K562 (cell line): ENCODE measurements around the gene HOXB4. TPM values are rescaled to one million over a fixed set of nuclear protein-coding genes. Genes with fewer than 3 reads are reported as not detected.

Source experiments
- COPS2 ChIP-seq: fragments of 450-650 bp; conservative IDR thresholded peaks from 2 replicates; pipeline ENCODE4 v1.6.1; 2016; ENCODE audit warnings: mild to moderate bottlenecking, moderate library complexity
- HSF4 ChIP-seq: fragments of 250-450 bp; sonication (Bioruptor Pico); IDR thresholded peaks from 2 replicates; pipeline ENCODE4 v2.1.2; 2022; ENCODE audit warnings: mild to moderate bottlenecking, moderate library complexity, borderline replicate concordance
- NBN ChIP-seq: fragments of 450-650 bp; IDR thresholded peaks from 2 replicates; pipeline ENCODE4 v1.6.1; 2016; ENCODE audit warnings: low read depth, mild to moderate bottlenecking
- NFRKB ChIP-seq: fragments of 450-650 bp; IDR thresholded peaks from 2 replicates; pipeline ENCODE4 v1.6.1; 2016; ENCODE audit warnings: low read depth
- POLR2AphosphoS5 ChIP-seq: IDR thresholded peaks from 2 replicates; pipeline ENCODE4 v1.6.1; 2011; ENCODE audit warnings: mild to moderate bottlenecking, low read depth, low read length, moderate library complexity; ENCODE audit not compliant: control insufficient read depth, insufficient read depth
- POLR2B ChIP-seq: fragments of 450-650 bp; IDR thresholded peaks from 2 replicates; pipeline ENCODE4 v1.6.1; 2018; ENCODE audit warnings: low read depth; ENCODE audit not compliant: partially characterized antibody
- POLR2G ChIP-seq: fragments of 200-400 bp; formaldehyde crosslinking; IDR thresholded peaks from 2 replicates; pipeline ENCODE4 v1.6.1; 2017; ENCODE audit warnings: low read depth, mild to moderate bottlenecking, antibody characterized with exemption, low read length, moderate library complexity
- TBP ChIP-seq: optimal IDR thresholded peaks from 2 replicates; pipeline ENCODE3; 2011; ENCODE audit warnings: low read depth, low read length, improper control_type of control experiment
- ZNF175 ChIP-seq: fragments of 200-800 bp; sonication (Bioruptor generic); IDR thresholded peaks from 2 replicates; pipeline ENCODE4 v1.6.1; 2016; ENCODE audit warnings: low read depth, mild to moderate bottlenecking, missing genetic modification characterization, missing compliant biosample characterization
- ZNF778 ChIP-seq: fragments of 450-650 bp; formaldehyde crosslinking; IDR thresholded peaks from 2 replicates; pipeline ENCODE4 v1.4.0; 2020; ENCODE audit warnings: mild to moderate bottlenecking, moderate library complexity
- polyA plus RNA-seq, 8 experiments: library from polyadenylated mRNA; depleted of rRNA in 4 of 8; stranded (reverse) in 5 of 8; unstranded in 3 of 8; fragments of >200 nt; fragmentation: Nextera tagmentation in 2 of 8; fragmentation: Illumina TruSeq in 1 of 8; extraction: Ambion mirVana in 2 of 8; extraction: Trizol in 1 of 8; gene quantifications; 2 replicates each; pipeline versions ENCODE4 v1.2.1 to v1.2.3, GENCODE V29; 2011 to 2014; ENCODE audit warnings: inconsistent platforms in 1 of 8, missing spikeins in 1 of 8
- total RNA-seq, 7 experiments: library from RNA; depleted of rRNA in 6 of 7; stranded (reverse); fragments of >200 nt in 6 of 7; fragmentation: Illumina TruSeq in 2 of 7; extraction: Trizol in 2 of 7; gene quantifications; 2 replicates each; pipeline versions ENCODE4 v1.2.1 to v1.2.3, GENCODE V29; 2011 to 2021; ENCODE audit warnings: low replicate concordance in 1 of 7
- TF ChIP-seq, protein P1 (sequence below): fragments of 450-650 bp; IDR thresholded peaks from 2 replicates; pipeline ENCODE4 v1.6.1; 2017; ENCODE audit warnings: antibody characterized with exemption, mild to moderate bottlenecking
- TF ChIP-seq, protein P2 (sequence below), 2 experiments: IDR thresholded peaks; 2 replicates each; pipeline ENCODE4 v1.6.1; 2012; ENCODE audit warnings: improper control_type of control experiment in 2 of 2, low read depth in 2 of 2, low read length in 2 of 2, borderline replicate concordance in 1 of 2
- TF ChIP-seq, protein P3 (sequence below): fragments of 450-650 bp; IDR thresholded peaks from 2 replicates; pipeline ENCODE4 v1.6.1; 2016; ENCODE audit warnings: missing biosample characterization, missing genetic modification characterization
- TF ChIP-seq, protein P4 (sequence below): fragments of 450-650 bp; formaldehyde crosslinking; IDR thresholded peaks from 2 replicates; pipeline ENCODE4 v1.4.0; 2020; ENCODE audit warnings: mild to moderate bottlenecking, moderate library complexity
- TF ChIP-seq, protein P5 (sequence below): fragments of 450-650 bp; IDR thresholded peaks from 2 replicates; pipeline ENCODE4 v1.6.1; 2014; ENCODE audit warnings: low read depth, mild to moderate bottlenecking, moderate library complexity, borderline replicate concordance

Gene HOXB4
- total and polyA plus RNA-seq, 9 of the 15 experiments (the other 6 are each of a cell fraction or from before 2014, with no cell fraction given), result 1.6 to 34.9 (median 14.9) TPM

DNA sequence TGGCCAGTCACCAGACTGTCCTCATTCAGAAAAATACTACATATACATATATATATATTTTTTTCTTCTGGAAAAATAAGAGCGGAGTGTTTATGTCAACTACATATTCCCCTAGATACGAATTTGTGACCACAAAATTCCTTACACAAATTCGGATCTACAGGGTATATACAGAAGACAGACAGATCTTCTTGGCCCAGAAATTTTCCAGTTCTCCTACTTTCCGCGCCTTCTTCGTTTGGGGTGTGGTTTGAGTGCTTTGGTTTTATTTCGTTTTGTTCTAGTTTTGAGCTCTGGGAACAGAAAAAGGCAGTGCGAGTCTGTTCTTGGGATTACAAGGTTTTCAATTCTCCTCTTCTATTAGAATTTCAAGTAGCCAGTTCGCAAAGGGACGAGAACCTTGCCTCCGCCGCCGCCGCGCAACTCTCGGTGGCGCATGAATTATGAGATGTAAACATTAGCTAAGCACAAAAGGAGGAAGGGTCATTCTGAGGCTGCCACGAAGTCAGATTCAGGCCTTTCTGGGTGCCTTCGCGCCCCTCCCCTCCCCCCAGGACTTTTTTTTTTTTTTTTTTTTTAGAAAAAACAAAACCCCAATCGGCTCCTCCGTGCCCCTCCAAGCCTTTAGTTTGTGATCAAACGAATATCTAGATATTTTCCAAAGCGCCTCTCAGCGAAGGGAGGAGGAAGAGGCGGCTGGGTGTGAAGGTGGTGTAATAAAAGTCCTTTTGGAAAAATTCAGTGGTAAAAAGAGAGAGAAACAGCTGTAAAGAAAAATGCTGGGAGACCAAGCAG lies 1.8 kb upstream of the HOXB4 start (continued):
- TF ChIP-seq, protein P1, sequence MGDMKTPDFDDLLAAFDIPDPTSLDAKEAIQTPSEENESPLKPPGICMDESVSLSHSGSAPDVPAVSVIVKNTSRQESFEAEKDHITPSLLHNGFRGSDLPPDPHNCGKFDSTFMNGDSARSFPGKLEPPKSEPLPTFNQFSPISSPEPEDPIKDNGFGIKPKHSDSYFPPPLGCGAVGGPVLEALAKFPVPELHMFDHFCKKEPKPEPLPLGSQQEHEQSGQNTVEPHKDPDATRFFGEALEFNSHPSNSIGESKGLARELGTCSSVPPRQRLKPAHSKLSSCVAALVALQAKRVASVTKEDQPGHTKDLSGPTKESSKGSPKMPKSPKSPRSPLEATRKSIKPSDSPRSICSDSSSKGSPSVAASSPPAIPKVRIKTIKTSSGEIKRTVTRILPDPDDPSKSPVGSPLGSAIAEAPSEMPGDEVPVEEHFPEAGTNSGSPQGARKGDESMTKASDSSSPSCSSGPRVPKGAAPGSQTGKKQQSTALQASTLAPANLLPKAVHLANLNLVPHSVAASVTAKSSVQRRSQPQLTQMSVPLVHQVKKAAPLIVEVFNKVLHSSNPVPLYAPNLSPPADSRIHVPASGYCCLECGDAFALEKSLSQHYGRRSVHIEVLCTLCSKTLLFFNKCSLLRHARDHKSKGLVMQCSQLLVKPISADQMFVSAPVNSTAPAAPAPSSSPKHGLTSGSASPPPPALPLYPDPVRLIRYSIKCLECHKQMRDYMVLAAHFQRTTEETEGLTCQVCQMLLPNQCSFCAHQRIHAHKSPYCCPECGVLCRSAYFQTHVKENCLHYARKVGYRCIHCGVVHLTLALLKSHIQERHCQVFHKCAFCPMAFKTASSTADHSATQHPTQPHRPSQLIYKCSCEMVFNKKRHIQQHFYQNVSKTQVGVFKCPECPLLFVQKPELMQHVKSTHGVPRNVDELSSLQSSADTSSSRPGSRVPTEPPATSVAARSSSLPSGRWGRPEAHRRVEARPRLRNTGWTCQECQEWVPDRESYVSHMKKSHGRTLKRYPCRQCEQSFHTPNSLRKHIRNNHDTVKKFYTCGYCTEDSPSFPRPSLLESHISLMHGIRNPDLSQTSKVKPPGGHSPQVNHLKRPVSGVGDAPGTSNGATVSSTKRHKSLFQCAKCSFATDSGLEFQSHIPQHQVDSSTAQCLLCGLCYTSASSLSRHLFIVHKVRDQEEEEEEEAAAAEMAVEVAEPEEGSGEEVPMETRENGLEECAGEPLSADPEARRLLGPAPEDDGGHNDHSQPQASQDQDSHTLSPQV, result peak; percentile 28
- no peak for TF ChIP-seq COPS2
- peak; percentile 56 for TF ChIP-seq POLR2G
- TF ChIP-seq ZNF175 (CRISPR knock-in tag), result no peak
- TF ChIP-seq TBP, result peak; percentile 52
- TF ChIP-seq POLR2B, result peak; percentile 47
- TF ChIP-seq, protein P2, sequence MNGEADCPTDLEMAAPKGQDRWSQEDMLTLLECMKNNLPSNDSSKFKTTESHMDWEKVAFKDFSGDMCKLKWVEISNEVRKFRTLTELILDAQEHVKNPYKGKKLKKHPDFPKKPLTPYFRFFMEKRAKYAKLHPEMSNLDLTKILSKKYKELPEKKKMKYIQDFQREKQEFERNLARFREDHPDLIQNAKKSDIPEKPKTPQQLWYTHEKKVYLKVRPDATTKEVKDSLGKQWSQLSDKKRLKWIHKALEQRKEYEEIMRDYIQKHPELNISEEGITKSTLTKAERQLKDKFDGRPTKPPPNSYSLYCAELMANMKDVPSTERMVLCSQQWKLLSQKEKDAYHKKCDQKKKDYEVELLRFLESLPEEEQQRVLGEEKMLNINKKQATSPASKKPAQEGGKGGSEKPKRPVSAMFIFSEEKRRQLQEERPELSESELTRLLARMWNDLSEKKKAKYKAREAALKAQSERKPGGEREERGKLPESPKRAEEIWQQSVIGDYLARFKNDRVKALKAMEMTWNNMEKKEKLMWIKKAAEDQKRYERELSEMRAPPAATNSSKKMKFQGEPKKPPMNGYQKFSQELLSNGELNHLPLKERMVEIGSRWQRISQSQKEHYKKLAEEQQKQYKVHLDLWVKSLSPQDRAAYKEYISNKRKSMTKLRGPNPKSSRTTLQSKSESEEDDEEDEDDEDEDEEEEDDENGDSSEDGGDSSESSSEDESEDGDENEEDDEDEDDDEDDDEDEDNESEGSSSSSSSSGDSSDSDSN (IDR thresholded peaks at IDR 0.05; ENCODE audit: borderline replicate concordance in 1 of 2, low read depth in 2 of 2, low read length in 2 of 2), result peak in 1 of 2 experiments; percentile 64; a peak in 2 of 4 replicates
- peak; percentile 45; the same call in 1 of the 2 replicates for TF ChIP-seq POLR2AphosphoS5
- TF ChIP-seq, protein P3, sequence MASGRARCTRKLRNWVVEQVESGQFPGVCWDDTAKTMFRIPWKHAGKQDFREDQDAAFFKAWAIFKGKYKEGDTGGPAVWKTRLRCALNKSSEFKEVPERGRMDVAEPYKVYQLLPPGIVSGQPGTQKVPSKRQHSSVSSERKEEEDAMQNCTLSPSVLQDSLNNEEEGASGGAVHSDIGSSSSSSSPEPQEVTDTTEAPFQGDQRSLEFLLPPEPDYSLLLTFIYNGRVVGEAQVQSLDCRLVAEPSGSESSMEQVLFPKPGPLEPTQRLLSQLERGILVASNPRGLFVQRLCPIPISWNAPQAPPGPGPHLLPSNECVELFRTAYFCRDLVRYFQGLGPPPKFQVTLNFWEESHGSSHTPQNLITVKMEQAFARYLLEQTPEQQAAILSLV (tag), result no peak
- TF ChIP-seq, protein P4, sequence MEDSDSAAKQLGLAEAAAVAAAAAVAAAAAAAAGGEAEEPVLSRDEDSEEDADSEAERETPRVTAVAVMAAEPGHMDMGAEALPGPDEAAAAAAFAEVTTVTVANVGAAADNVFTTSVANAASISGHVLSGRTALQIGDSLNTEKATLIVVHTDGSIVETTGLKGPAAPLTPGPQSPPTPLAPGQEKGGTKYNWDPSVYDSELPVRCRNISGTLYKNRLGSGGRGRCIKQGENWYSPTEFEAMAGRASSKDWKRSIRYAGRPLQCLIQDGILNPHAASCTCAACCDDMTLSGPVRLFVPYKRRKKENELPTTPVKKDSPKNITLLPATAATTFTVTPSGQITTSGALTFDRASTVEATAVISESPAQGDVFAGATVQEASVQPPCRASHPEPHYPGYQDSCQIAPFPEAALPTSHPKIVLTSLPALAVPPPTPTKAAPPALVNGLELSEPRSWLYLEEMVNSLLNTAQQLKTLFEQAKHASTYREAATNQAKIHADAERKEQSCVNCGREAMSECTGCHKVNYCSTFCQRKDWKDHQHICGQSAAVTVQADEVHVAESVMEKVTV (CRISPR knock-in tag), result 0 out of 2 replicates have a peak, but pooled peaks have one; percentile 24
- 0 out of 2 replicates have a peak, but pooled peaks have one; percentile 23 for TF ChIP-seq NBN
- no peak for TF ChIP-seq HSF4 (CRISPR knock-in tag)
- peak; percentile 67; the same call in 1 of the 2 replicates for TF ChIP-seq NFRKB
- no peak for TF ChIP-seq ZNF778 (CRISPR knock-in tag)
- TF ChIP-seq, protein P5, sequence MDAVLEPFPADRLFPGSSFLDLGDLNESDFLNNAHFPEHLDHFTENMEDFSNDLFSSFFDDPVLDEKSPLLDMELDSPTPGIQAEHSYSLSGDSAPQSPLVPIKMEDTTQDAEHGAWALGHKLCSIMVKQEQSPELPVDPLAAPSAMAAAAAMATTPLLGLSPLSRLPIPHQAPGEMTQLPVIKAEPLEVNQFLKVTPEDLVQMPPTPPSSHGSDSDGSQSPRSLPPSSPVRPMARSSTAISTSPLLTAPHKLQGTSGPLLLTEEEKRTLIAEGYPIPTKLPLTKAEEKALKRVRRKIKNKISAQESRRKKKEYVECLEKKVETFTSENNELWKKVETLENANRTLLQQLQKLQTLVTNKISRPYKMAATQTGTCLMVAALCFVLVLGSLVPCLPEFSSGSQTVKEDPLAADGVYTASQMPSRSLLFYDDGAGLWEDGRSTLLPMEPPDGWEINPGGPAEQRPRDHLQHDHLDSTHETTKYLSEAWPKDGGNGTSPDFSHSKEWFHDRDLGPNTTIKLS, result peak; percentile 96
